T-helper 9 cell (primary cell): ENCODE data around the gene OAF.
"Not testable (repeated sequence)": the region's sequence is repeated elsewhere in the genome, so short reads cannot be mapped to it uniquely, and the experiment has no call there.

Source experiments
- DNase-seq: peaks from one replicate; pipeline ENCODE4 v3.0.0-alpha.2; 2020
- total RNA-seq, 2 donors: gene quantifications; one replicate each; lab custom pipeline; 2026; lab: John Stamatoyannopoulos, UW

The OAF gene
- total RNA-seq = 1.7 to 2.2 reads per million in 2 donors

DNA sequence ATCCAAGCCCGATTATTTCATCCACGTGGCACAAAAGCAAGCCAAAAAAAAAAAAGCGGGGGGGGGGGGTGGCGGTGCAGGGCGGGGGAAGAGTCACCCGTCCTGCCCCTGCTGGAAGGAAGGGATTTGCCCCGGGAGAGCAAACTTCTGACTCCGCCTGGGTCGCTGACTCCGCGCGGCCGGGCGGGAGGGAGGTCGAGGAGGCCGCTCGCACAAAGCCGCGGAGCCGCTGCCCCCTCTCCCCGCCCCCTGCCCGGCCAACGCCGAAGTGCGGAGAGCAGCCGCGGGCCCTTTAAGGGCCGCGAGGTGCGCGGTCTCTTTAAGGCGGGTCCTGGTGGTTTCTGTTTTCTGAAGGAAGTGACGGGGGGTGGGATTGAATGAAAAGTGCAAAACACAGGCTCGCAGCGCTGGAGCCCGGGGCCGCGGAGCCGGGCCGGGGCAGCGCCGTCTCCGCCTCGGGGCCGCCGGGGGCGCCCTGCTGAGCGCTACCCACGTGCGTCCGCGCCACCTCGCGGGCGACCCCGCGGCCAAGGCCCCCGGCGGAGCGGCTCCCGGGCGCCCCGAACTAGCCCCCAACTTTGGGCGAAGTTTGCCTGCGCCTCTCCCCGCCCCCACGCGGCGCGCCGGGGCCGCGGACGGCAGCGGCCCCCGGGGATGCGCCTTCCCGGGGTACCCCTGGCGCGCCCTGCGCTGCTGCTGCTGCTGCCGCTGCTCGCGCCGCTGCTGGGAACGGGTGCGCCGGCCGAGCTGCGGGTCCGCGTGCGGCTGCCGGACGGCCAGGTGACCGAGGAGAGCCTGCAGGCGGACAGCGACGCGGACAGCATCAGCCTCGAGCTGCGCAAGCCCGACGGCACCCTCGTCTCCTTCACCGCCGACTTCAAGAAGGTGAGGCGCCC lies at the start of gene OAF:
Gene OAF, plus strand, starts transcription at position 407 of the 896 bp plus-strand sequence. Its CDS starts 248 bp downstream, at position 655.
- peak; percentile 20 for DNase-seq

- DNase-seq = no peak
These were observed 43.2 kb upstream of the OAF start for GRCh38 chr11:120167659-120168058.

DNA sequence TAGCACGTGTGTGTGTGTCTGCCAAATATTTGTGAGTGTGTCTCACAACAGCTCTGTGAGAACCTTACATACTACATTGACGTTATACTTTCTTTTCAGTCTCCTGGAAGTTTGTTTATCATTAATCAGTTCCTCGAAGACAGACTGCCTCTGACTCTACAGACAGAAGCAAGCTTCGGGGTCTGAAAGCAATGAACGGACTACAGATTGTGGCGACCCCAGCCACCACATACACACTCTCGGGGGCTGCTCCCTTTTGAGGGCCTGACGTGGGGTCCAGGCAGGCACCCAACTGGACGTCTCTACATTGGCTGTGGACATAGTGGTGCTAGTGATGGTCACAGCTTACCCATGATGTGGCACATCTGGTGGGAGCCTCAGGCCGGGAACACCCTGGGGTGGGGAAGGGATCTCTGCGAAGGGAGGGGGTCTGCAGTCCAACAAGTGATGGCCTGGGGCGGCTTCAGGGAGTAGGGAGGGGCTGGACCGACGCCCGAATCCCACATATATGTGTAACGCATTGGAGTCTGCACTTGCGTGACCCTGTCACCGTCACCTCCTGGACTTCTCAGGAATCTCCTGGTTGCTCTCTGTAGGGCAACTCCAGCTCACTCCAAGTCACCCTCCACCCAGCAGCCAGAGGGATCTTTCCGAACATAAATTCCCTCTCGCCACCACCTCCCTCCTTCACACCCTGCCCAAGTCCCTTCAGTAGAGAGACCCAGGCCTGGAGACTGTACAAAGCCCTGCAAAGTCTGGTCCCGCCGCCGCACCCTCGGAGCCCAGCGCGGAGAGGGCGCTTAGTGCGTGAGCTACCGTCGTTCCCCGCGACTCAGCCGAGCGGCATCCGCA lies 42.5 kb upstream of the OAF start:
- no peak for DNase-seq

- DNase-seq = peak; percentile 21
These were observed 41.7 kb upstream of the OAF start for GRCh38 chr11:120168960-120169681.

DNA sequence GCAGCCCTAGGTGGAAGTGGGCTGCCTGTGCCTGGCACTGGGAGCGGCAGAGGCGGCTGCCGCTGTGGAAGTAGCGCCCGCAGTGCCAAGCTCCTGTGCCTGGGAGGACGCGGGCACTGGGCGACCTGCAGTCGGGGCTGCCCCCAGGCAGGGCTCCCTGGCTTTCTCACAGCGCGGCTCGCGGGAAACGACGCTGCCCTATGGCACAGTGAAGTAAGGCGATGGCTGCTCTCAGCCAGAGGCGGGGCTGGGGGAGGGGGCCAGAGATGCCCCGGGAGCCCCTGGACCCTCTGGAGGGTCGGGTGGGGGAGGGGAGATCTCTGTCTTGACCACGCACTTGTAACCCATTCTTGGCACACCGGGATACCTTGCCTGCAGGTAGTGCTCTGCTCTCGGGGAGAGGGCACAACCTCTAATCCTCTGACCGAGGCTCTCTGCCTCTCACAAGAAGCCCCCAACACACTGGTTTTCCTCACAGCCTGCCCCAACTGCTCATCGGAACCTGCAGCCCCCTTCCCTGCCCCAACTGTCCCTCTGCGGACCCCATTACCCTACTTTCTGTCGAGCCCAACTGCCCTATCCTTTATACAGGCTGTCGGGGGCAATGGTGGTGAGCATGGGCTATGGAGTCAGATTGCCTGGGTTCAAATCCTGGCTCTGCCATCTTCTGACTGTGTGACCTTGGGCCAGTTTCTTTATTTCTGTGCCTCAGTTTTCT lies 40.7 kb upstream of the OAF start:
- DNase-seq = no peak

- no peak for DNase-seq
These were observed 40.0 kb upstream of the OAF start for GRCh38 chr11:120170741-120171261.

DNA sequence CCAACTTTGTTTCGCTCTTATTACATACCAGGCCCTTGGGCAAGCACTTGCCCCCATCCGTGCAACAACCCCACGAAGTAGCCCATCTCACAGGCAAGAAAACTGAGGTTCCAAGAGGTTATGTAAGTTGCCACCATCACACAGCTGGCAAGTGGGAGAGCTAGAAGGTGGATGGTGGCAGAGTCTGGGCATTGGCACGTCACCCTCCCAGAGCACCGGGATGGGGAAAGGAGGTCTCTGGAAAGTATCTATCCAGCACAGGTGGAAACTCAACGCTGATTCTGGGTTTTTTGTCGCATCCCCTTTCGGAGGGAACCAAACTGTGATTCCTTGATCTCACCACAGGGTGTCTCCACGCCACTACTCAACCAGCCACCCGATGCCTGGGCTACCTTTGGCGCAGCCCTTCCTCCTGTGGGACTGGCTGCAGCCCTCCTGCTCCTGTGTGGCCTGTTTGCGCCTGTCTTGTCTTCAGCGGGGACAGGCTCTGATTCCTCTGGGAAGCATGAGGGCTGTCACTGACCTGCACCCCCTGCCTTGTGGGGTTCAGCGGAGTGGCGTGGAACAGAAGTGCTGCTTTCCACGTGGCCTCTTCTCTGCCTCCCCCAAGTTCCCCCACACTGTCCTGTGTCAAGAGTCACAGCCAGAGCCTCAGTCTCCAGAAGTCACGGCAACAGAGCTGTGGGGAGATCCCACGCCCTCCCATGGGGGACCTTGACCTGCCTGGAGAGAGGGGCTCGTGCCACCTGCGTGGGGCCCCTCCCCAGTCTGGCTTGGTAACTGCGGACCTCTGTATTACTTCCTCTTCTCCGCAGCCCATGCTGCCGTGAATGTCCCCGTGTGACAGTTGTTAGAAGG lies 38.5 kb upstream of the OAF start:
- DNase-seq = no peak

- DNase-seq = no peak
These were observed 37.7 kb upstream of the OAF start for GRCh38 chr11:120173019-120173705.

- no peak for DNase-seq
These were observed 37.0 kb upstream of the OAF start for GRCh38 chr11:120173807-120174206.

- no peak for DNase-seq
These were observed 36.0 kb upstream of the OAF start for GRCh38 chr11:120174866-120175265.

DNA sequence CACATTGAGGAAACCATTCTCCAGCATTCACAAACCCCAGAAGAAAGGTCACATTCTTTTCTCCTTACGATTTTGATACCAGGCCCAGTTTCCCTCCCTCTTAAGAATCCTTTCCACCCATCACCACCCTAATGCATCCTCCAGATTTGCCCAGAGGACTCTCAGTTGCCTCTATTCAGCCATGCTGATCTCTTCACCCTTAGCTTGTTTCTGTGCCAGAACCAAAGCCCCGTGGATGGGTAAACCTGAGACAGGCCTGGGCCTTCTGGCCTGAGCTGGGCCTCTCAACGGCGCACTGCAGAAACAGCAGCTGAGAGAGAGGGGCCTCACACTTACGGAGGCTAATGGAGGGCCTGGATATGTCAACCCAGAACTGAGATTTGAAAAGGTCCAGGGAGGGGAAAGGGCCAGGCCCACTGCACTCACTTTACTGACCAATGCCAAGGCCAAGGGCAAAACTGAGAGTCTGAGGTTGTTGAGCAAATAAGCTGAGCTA lies 32.2 kb upstream of the OAF start:
- DNase-seq = no peak

GRCh38 chr11:120179057-120179672 lies 31.7 kb upstream of the OAF start:
- DNase-seq = no peak

GRCh38 chr11:120180063-120180462 lies 30.8 kb upstream of the OAF start:
- not testable (repeated sequence) for DNase-seq

DNA sequence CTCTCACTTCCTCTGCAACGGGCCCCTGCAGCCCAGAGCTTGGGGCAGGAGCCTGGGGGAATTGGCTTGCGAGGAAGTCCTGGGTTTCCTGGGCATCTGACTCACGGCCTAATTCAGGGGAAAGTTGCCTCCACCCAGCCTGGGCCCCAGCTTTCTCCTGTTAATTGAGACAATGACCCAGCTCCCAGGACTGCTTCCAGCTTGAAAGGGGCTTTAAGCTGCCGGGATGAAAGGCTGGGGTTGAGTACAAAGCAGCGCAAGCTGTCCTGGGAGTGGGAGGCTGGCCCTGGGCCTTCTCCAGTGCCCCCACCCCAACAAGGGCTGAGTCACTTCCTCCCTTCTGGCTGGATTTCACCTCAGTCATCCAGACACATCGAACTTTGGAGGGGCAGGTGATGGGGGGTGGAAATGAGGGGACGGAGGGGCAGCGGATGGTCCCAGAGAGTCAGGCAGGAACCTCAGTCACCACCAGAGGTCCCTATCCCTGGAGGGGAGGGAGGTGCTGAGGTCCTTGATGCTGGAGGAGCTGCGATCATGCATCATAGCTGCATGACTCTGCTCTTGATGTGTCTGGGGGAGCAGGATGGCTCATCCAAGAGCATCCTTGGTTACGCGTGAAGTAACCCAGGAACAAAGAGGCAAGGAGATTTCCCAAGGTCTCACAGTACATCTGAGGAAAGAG lies 30.1 kb upstream of the OAF start:
- no peak for DNase-seq

GRCh38 chr11:120181376-120181975 lies 29.4 kb upstream of the OAF start:
- no peak for DNase-seq

DNA sequence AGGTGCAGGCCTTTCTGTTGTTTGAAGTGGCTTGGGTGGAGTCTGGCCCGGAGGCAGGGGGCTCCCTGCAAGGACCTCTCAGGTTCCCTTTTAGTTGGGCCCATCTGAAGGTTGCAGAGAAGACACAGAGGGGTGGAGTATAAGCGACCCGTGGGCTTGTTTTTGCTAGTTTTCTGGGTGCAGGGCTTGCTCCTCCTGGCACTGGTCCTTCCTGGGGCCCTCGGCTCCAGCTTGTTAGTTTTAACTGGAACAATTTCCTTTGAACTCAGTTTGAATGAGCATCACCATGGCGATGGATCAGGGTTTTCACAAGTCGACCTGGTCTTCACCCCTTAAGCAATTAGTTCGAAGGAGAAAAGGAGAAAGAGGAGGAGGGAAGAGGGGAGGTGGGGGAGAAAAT lies 28.5 kb upstream of the OAF start:
- DNase-seq = no peak

DNA sequence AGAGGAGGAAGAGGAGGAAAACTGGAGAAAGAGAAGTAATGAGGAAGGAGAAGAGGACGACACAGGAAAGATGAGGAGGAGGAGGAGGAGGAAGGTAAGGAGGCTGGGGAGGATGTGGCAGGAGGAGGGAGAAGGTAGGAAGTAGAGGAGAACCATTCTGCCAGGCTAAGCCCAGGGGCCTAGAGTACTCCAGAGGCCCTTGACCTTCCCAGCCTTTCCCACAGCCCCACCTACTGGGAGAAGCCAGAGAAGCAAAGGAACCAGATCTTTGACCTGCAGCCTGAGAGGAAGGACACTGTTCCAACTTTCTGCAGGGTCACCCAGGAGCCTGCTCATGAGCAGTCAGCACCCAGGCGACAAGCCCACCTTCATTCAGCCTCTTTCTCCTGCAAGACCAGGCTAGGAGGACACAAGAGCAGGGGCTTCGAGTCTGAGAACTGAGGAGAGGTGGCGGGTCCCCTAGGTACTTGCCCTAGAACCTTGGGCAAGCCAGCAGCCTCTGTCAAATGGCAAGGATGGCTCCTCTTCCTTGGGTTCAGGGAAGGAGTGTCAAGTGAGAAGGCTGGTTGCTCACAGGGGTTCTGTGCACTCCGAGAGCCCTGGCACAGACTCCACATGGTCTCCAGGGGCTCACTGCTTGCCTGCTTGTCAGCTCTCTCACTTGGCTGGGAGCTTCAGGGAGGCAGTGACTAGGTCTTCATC lies 27.9 kb upstream of the OAF start:
- no peak for DNase-seq

- DNase-seq = no peak
These were observed 27.1 kb upstream of the OAF start for GRCh38 chr11:120183701-120184141.
